Loucy (cell line): Measurements from ENCODE around the gene SLC12A1.

Experiments used
- H2AFZ ChIP-seq: fragments of 200-600 bp; sonication (generic); 2 replicates; pipeline ENCODE4 v1.6.0; 2016; ENCODE audit warnings: antibody characterized with exemption, mild to moderate bottlenecking, low read length, moderate library complexity
- H3F3A ChIP-seq: fragments of 200-600 bp; 2 replicates; pipeline ENCODE4 v1.6.0; 2016; ENCODE audit warnings: antibody characterized with exemption, low read depth, mild to moderate bottlenecking
- H3K27me3 ChIP-seq: fragments of 200-600 bp; sonication (generic); 2 replicates; pipeline ENCODE4 v1.6.1; 2014; ENCODE audit warnings: low read length, mild to moderate bottlenecking; ENCODE audit not compliant: insufficient read depth, poor library complexity, severe bottlenecking
- H3K36me3 ChIP-seq: fragments of 200-600 bp; sonication (generic); 2 replicates; pipeline ENCODE4 v1.6.1; 2016; ENCODE audit warnings: low read length; ENCODE audit not compliant: insufficient read depth
- H3K4me1 ChIP-seq: fragments of 200-600 bp; sonication (generic); 2 replicates; pipeline ENCODE4 v1.5.1; 2014; ENCODE audit warnings: low read length, mild to moderate bottlenecking; ENCODE audit not compliant: insufficient read depth, poor library complexity, severe bottlenecking
- H3K4me2 ChIP-seq: fragments of 200-600 bp; sonication (generic); 2 replicates; pipeline ENCODE4 v1.6.0; 2014; ENCODE audit warnings: antibody characterized with exemption, low read length, low read depth, mild to moderate bottlenecking; ENCODE audit not compliant: poor library complexity, severe bottlenecking
- H3K4me3 ChIP-seq: fragments of 200-600 bp; sonication (generic); 2 replicates; pipeline ENCODE4 v1.5.1; 2014; ENCODE audit warnings: low read length, mild to moderate bottlenecking, mixed read lengths; ENCODE audit not compliant: poor library complexity, severe bottlenecking
- H3K79me2 ChIP-seq: fragments of 200-600 bp; sonication (generic); 2 replicates; pipeline ENCODE4 v1.6.1; 2014; ENCODE audit warnings: low read length; ENCODE audit not compliant: insufficient read depth
- H3K9ac ChIP-seq: fragments of 200-600 bp; sonication (generic); 2 replicates; pipeline ENCODE4 v1.6.0; 2014; ENCODE audit warnings: mild to moderate bottlenecking, low read depth, low read length, moderate library complexity; ENCODE audit not compliant: poor library complexity, severe bottlenecking
- H3K9me2 ChIP-seq: fragments of 200-600 bp; sonication (generic); replicated peaks from 2 replicates; pipeline ENCODE4 v1.6.1; 2016; ENCODE audit warnings: low read depth, low read length, mixed read lengths
- H3K9me3 ChIP-seq: fragments of 200-600 bp; sonication (generic); 2 replicates; pipeline ENCODE4 v1.6.1; 2014; ENCODE audit warnings: mild to moderate bottlenecking, antibody characterized with exemption, low read length, low read depth; ENCODE audit not compliant: insufficient read depth
- H4K20me1 ChIP-seq: fragments of 200-600 bp; sonication (generic); 2 replicates; pipeline ENCODE4 v1.6.0; 2014; ENCODE audit warnings: antibody characterized with exemption, low read length, mild to moderate bottlenecking; ENCODE audit not compliant: insufficient read depth, poor library complexity, severe bottlenecking
- CTCF ChIP-seq: fragments of 200-600 bp; sonication (generic); conservative IDR thresholded peaks from 2 replicates; pipeline ENCODE4 v1.5.1; 2014; ENCODE audit warnings: mild to moderate bottlenecking, antibody characterized with exemption, low read length
- EZH2phosphoT487 ChIP-seq: fragments of 200-600 bp; IDR thresholded peaks from 2 replicates; pipeline ENCODE4 v1.6.1; 2018; ENCODE audit warnings: antibody characterized with exemption, mild to moderate bottlenecking, moderate library complexity, borderline replicate concordance

SLC12A1 gene

GRCh38 chr15:48307586-48307985 is 101.5 kb downstream of the SLC12A1 start:
- no peak for TF ChIP-seq EZH2phosphoT487
- no peak for TF ChIP-seq CTCF
- Histone ChIP-seq H3K9ac (no peak overlapping the region), H3K4me3 (no peak overlapping the region), H3K9me2 (no peaks in the 10 kb centered on the region), H4K20me1 (no peaks in the 10 kb centered on the region), H3K4me1 (no peaks in the 10 kb centered on the region), H3K36me3 (no peaks in the 10 kb centered on the region), H3K27me3 (no peaks in the 10 kb centered on the region), H2AFZ (no peak overlapping the region), H3K79me2 (no peaks in the 10 kb centered on the region), H3K9me3 (no peaks in the 10 kb centered on the region), H3K4me2 (no peak overlapping the region), H3F3A (no peaks in the 10 kb centered on the region)

GRCh38 chr15:48309740-48310139 is 103.6 kb downstream of the SLC12A1 start:
- no peaks in the 10 kb centered on the region for H3K9me2 ChIP-seq
- no peaks in the 10 kb centered on the region for H3K4me1 ChIP-seq
- H3K36me3 ChIP-seq = no peaks in the 10 kb centered on the region
- no peaks in the 10 kb centered on the region for H4K20me1 ChIP-seq
- no peak for TF ChIP-seq EZH2phosphoT487
- no peaks in the 10 kb centered on the region for H3K27me3 ChIP-seq
- no peak overlapping the region for H3K4me3 ChIP-seq
- no peak overlapping the region for H2AFZ ChIP-seq
- H3F3A ChIP-seq = no peaks in the 10 kb centered on the region
- no peak overlapping the region for H3K9ac ChIP-seq
- no peaks in the 10 kb centered on the region for H3K9me3 ChIP-seq
- H3K4me2 ChIP-seq = no peak overlapping the region
- H3K79me2 ChIP-seq = no peaks in the 10 kb centered on the region

DNA sequence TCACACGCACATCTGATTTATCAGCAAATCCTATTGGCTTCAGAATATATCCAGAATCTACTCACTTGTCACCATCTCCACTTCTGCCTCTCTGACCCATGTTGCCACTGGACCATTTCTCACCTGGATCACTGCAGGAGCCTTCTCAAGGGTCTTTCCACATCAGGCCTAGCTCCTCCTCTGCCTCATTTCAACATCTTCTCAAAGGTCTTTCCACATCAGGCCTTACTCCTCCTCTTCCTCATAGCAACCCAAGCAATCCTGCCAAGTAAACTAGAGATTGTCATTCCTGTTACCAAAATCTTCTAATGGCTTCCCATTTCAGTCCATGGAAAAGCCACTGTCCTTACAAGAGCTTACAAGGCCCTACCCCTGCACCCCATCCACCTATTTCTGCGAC is 107.1 kb downstream of the SLC12A1 start:
- Histone ChIP-seq H4K20me1 (no peaks in the 10 kb centered on the region), H3K4me1 (no peaks in the 10 kb centered on the region), H3K4me3 (no peak overlapping the region), H3K4me2 (no peak overlapping the region), H3K9me2 (no peaks in the 10 kb centered on the region), H3K79me2 (no peaks in the 10 kb centered on the region), H3K36me3 (no peaks in the 10 kb centered on the region), H2AFZ (no peak overlapping the region), H3F3A (no peaks in the 10 kb centered on the region), H3K9me3 (no peaks in the 10 kb centered on the region), H3K27me3 (no peaks in the 10 kb centered on the region), H3K9ac (no peak overlapping the region)
- TF ChIP-seq EZH2phosphoT487 = no peak
- TF ChIP-seq CTCF = no peak

GRCh38 chr15:48315041-48315440 is 108.9 kb downstream of the SLC12A1 start:
- H3K9ac ChIP-seq = no peak overlapping the region
- no peak overlapping the region for H3K4me3 ChIP-seq
- no peak overlapping the region for H2AFZ ChIP-seq
- H3K27me3 ChIP-seq = no peaks in the 10 kb centered on the region
- H3K36me3 ChIP-seq = no peaks in the 10 kb centered on the region
- H3F3A ChIP-seq = no peaks in the 10 kb centered on the region
- H3K9me2 ChIP-seq = no peaks in the 10 kb centered on the region
- no peak overlapping the region for H3K4me2 ChIP-seq
- no peaks in the 10 kb centered on the region for H3K9me3 ChIP-seq
- no peaks in the 10 kb centered on the region for H4K20me1 ChIP-seq
- H3K79me2 ChIP-seq = no peaks in the 10 kb centered on the region
- H3K4me1 ChIP-seq = no peaks in the 10 kb centered on the region
- no peak for TF ChIP-seq CTCF
- no peak for TF ChIP-seq EZH2phosphoT487
